Right atrium auricular region (tissue), 2 donors: ENCODE data around the gene PPP1R14B. TPM values are rescaled to one million over a fixed set of nuclear protein-coding genes. Genes with fewer than 3 reads are reported as not detected.
"Not testable (repeated sequence)": the region's sequence is repeated elsewhere in the genome, so short reads cannot be mapped to it uniquely, and the experiment has no call there.

ENCODE experiments used
- DNase-seq: peaks from one replicate; pipeline ENCODE4 v3.0.0-alpha.2; 2019; ENCODE audit warnings: low spot score
- H3K27ac ChIP-seq, 2 donors: fragments of 200-600 bp; sonication (generic); 1 replicate in 1 of 2; 2 replicates in 1 of 2; pipeline ENCODE4 v1.5.1; 2016 to 2019
- H3K27me3 ChIP-seq, 2 donors: fragments of 200-600 bp; sonication (generic); one replicate each; pipeline versions ENCODE4 v1.5.1 to v1.6.0; 2017 to 2019
- H3K36me3 ChIP-seq: fragments of 200-600 bp; sonication (generic); one replicate; pipeline ENCODE4 v1.5.1; 2016
- H3K4me1 ChIP-seq, 2 donors: fragments of 200-600 bp; sonication (generic); one replicate each; pipeline versions ENCODE4 v1.5.1 to v1.6.0; 2017 to 2019
- H3K4me3 ChIP-seq, 2 donors: fragments of 200-600 bp; sonication (generic); 1 replicate in 1 of 2; 2 replicates in 1 of 2; pipeline ENCODE4 v1.5.1; 2017 to 2019; ENCODE audit warnings: mild to moderate bottlenecking in 1 of 2, moderate library complexity in 1 of 2
- H3K9me3 ChIP-seq, 2 donors: fragments of 200-600 bp; sonication (generic); one replicate each; pipeline ENCODE4 v1.5.1; 2019
- CTCF ChIP-seq, 2 donors: fragments of 200-600 bp; sonication (generic); IDR thresholded peaks; one replicate each; pipeline ENCODE4 v1.5.1; 2019; ENCODE audit warnings: antibody characterized with exemption in 2 of 2
- total RNA-seq, 2 donors: library from RNA; depleted of rRNA; stranded (reverse); fragments of >200 nt; gene quantifications; one replicate each; pipeline ENCODE4 v1.1.0, GENCODE V29; 2016

PPP1R14B gene
- total RNA-seq, 2 donors from 2014 or later: 76.4 to 99.2 TPM

GRCh38 chr11:64247729-64248531, 1.2 kb upstream of the PPP1R14B start:
- no peak for TF ChIP-seq CTCF (IDR thresholded peaks at IDR 0.05)
- Histone ChIP-seq H3K9me3 (no peaks in the 10 kb centered on the region), H3K36me3 (peaks cover 10% of the 10 kb centered on the region), H3K27me3 (no peaks in the 10 kb centered on the region), H3K4me1 (peaks cover 0 to 54% of the 10 kb centered on the region in 2 donors), H3K27ac (peak overlapping the region; percentile 87 to 95), H3K4me3 (peak overlapping the region; percentile 56 to 74)
- no peak for DNase-seq

GRCh38 chr11:64246621-64246870, 197 bp downstream of the PPP1R14B start:
- Histone ChIP-seq H3K4me3 (peak overlapping the region; percentile 74 to 82), H3K4me1 (peaks cover 0 to 52% of the 10 kb centered on the region in 2 donors), H3K36me3 (peaks cover 10% of the 10 kb centered on the region), H3K27ac (peak overlapping the region; percentile 88 to 95)
- H3K27me3 ChIP-seq, DNase-seq, H3K9me3 ChIP-seq: not testable (repeated sequence)

GRCh38 chr11:64245797-64246620, 734 bp downstream of the PPP1R14B start:
- peak overlapping the region; percentile 74 to 82 for H3K4me3 ChIP-seq
- no peak for TF ChIP-seq CTCF (IDR thresholded peaks at IDR 0.05)
- H3K27me3 ChIP-seq: no peaks in the 10 kb centered on the region
- peaks cover 0 to 51% of the 10 kb centered on the region in 2 donors for H3K4me1 ChIP-seq
- H3K36me3 ChIP-seq: peaks cover 10% of the 10 kb centered on the region
- no peaks in the 10 kb centered on the region for H3K9me3 ChIP-seq
- peak; percentile 88 for DNase-seq
- H3K27ac ChIP-seq: peak overlapping the region; percentile 88 to 91

- no peak for TF ChIP-seq CTCF (IDR thresholded peaks at IDR 0.05)
- Histone ChIP-seq H3K4me1 (peaks cover 0 to 47% of the 10 kb centered on the region in 2 donors), H3K4me3 (peak overlapping the region; percentile 74 to 82), H3K9me3 (no peaks in the 10 kb centered on the region), H3K27me3 (no peaks in the 10 kb centered on the region), H3K27ac (peak overlapping the region; percentile 88 to 91), H3K36me3 (peaks cover 10% of the 10 kb centered on the region)
- no peak for DNase-seq
Observed at GRCh38 chr11:64245401-64245796, 1.3 kb downstream of the PPP1R14B start.

- Histone ChIP-seq H3K4me3 (peak overlapping the region; percentile 74 to 82), H3K27ac (peak overlapping the region; percentile 88 to 91), H3K4me1 (peaks cover 0 to 51% of the 10 kb centered on the region in 2 donors), H3K36me3 (peaks cover 10% of the 10 kb centered on the region), H3K9me3 (no peaks in the 10 kb centered on the region), H3K27me3 (no peaks in the 10 kb centered on the region)
- no peak for DNase-seq
- no peak for TF ChIP-seq CTCF (IDR thresholded peaks at IDR 0.05)
Observed at GRCh38 chr11:64244966-64245365, 1.8 kb downstream of the PPP1R14B start.

- Histone ChIP-seq H3K27ac (no peak overlapping the region), H3K27me3 (no peaks in the 10 kb centered on the region), H3K4me1 (peaks cover 0 to 54% of the 10 kb centered on the region in 2 donors), H3K9me3 (no peaks in the 10 kb centered on the region), H3K36me3 (peaks cover 10% of the 10 kb centered on the region), H3K4me3 (no peak overlapping the region)
- no peak for DNase-seq
- TF ChIP-seq CTCF (IDR thresholded peaks at IDR 0.05): no peak
Observed at GRCh38 chr11:64244107-64244506, 2.6 kb downstream of the PPP1R14B start.
